NCI-H82 treated with DMSO at 0.1 percent for 48 hours (cell line): ENCODE data around the gene ELP4.
"Not testable (repeated sequence)": the region's sequence is repeated elsewhere in the genome, so short reads cannot be mapped to it uniquely, and the experiment has no call there.

Experiments used
- DNase-seq: peaks from one replicate; lab custom pipeline; 2025; ENCODE audit not compliant: unreplicated experiment; lab: John Stamatoyannopoulos, UW

ELP4 gene

GRCh38 chr11:31509429-31510345 is at the start of gene ELP4, which contains the start of gene IMMP1L:
TSS of gene ELP4 (plus strand) at chr11:31509767. CDS start at chr11:31509785, 18 bp downstream.
TSS of gene IMMP1L (minus strand) at chr11:31509622. CDS start at chr11:31463276, 46,346 bp downstream.
- peak; percentile 93 for DNase-seq

- no peak for DNase-seq
Observed at GRCh38 chr11:31464436-31464835, 45.1 kb upstream of the ELP4 start.

GRCh38 chr11:31474083-31474482 is 35.5 kb upstream of the ELP4 start:
- DNase-seq, result no peak

- DNase-seq, result peak; percentile 93
Observed at GRCh38 chr11:31477528-31478222, 31.9 kb upstream of the ELP4 start.

GRCh38 chr11:31478223-31478590 is 31.4 kb upstream of the ELP4 start:
- DNase-seq, result no peak

GRCh38 chr11:31479066-31479465 is 30.5 kb upstream of the ELP4 start:
- no peak for DNase-seq

- peak; percentile 50 for DNase-seq
Observed at GRCh38 chr11:31480930-31481329, 28.6 kb upstream of the ELP4 start.

GRCh38 chr11:31484497-31484896 is 25.1 kb upstream of the ELP4 start:
- DNase-seq, result no peak

- DNase-seq, result peak; percentile 11
Observed at GRCh38 chr11:31487848-31488247, 21.7 kb upstream of the ELP4 start.

GRCh38 chr11:31492320-31492913 is 17.1 kb upstream of the ELP4 start:
- no peak for DNase-seq

GRCh38 chr11:31493235-31493634 is 16.3 kb upstream of the ELP4 start:
- no peak for DNase-seq

GRCh38 chr11:31493762-31494161 is 15.8 kb upstream of the ELP4 start:
- DNase-seq, result not testable (repeated sequence)

GRCh38 chr11:31499576-31500178 is 9.9 kb upstream of the ELP4 start:
- no peak for DNase-seq

- DNase-seq, result no peak
Observed at GRCh38 chr11:31500560-31500959, 9.0 kb upstream of the ELP4 start.

- DNase-seq, result no peak
Observed at GRCh38 chr11:31509051-31509428, 527 bp upstream of the ELP4 start.

GRCh38 chr11:31512117-31512516 is 2.5 kb downstream of the ELP4 start:
- DNase-seq, result no peak

- DNase-seq, result no peak
Observed at GRCh38 chr11:31521497-31522150, 12.1 kb downstream of the ELP4 start.

GRCh38 chr11:31529189-31529588 is 19.6 kb downstream of the ELP4 start:
- no peak for DNase-seq

- no peak for DNase-seq
Observed at GRCh38 chr11:31529701-31530100, 20.1 kb downstream of the ELP4 start.

- DNase-seq, result no peak
Observed at GRCh38 chr11:31531293-31531692, 21.7 kb downstream of the ELP4 start.

GRCh38 chr11:31535479-31535878 is 25.9 kb downstream of the ELP4 start:
- DNase-seq, result no peak
